C4-2B (cell line): Measurements from ENCODE around the gene COL4A2.
"Not testable (repeated sequence)": the region's sequence is repeated elsewhere in the genome, so short reads cannot be mapped to it uniquely, and the experiment has no call there.

ENCODE experiments used
- H3K27ac ChIP-seq: fragments of 450-650 bp; 2 replicates; pipeline ENCODE4 v1.5.1; 2017
- ZFX ChIP-seq: fragments of 450-650 bp; IDR thresholded peaks from 2 replicates; pipeline ENCODE4 v1.6.1; 2017
- TF ChIP-seq, protein P1 (sequence below): fragments of 450-650 bp; conservative IDR thresholded peaks from 2 replicates; pipeline ENCODE4 v1.5.1; 2017; ENCODE audit warnings: mild to moderate bottlenecking

The COL4A2 gene

DNA sequence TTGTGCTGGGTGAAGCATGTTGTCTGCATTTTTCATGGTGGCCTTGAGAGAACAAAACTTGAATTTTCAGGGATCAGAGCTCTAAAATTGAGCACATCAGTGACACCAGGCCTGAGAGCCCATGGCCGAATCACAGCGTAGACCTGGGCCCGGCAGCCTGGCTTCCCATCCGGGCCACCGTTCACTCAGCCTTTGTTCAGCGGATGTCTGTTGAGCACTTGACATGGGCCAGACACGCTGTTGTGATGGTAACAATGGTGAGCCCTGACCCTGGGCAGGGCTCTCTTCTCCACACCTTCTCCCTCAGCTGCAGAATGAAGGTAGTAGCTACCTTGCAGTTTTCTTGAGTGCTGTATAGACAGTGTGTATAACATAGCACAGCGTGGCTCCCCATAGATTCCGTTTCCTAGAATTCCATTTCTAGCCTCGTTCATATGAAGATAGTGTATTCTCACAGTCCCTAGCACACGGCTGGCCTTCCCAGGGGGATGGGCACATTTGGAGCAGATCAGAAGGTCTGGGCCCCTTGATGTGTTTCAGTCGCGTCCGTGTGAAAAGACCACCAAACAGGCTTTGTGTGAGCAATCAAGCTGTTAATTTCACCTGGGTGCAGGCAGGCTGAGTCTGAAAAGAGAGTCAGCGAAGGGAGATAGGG is 179.1 kb downstream of the COL4A2 start:
- no peak overlapping the region for H3K27ac ChIP-seq
- no peak for TF ChIP-seq ZFX
- TF ChIP-seq, protein P1, sequence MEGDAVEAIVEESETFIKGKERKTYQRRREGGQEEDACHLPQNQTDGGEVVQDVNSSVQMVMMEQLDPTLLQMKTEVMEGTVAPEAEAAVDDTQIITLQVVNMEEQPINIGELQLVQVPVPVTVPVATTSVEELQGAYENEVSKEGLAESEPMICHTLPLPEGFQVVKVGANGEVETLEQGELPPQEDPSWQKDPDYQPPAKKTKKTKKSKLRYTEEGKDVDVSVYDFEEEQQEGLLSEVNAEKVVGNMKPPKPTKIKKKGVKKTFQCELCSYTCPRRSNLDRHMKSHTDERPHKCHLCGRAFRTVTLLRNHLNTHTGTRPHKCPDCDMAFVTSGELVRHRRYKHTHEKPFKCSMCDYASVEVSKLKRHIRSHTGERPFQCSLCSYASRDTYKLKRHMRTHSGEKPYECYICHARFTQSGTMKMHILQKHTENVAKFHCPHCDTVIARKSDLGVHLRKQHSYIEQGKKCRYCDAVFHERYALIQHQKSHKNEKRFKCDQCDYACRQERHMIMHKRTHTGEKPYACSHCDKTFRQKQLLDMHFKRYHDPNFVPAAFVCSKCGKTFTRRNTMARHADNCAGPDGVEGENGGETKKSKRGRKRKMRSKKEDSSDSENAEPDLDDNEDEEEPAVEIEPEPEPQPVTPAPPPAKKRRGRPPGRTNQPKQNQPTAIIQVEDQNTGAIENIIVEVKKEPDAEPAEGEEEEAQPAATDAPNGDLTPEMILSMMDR, result no peak

DNA sequence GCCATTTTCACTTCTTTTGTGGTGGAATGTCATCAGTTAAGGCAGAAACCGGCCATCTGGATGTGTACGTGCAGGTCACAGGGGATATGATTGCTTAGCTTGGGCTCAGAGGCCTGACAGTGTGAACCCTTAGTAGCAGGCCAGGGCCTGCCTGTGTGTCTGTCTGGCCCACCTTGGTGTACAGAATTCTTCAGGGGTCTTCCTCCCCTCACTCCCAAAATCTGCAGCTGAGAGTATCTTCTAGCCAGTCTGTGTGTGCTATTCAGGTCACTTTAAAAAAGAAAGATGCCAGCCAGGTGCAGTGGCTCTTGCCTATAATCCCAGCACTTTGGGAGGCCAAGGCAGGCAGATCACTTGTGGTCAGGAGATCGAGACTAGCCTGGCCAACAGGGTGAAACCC is 179.8 kb downstream of the COL4A2 start:
- not testable (repeated sequence) for H3K27ac ChIP-seq

DNA sequence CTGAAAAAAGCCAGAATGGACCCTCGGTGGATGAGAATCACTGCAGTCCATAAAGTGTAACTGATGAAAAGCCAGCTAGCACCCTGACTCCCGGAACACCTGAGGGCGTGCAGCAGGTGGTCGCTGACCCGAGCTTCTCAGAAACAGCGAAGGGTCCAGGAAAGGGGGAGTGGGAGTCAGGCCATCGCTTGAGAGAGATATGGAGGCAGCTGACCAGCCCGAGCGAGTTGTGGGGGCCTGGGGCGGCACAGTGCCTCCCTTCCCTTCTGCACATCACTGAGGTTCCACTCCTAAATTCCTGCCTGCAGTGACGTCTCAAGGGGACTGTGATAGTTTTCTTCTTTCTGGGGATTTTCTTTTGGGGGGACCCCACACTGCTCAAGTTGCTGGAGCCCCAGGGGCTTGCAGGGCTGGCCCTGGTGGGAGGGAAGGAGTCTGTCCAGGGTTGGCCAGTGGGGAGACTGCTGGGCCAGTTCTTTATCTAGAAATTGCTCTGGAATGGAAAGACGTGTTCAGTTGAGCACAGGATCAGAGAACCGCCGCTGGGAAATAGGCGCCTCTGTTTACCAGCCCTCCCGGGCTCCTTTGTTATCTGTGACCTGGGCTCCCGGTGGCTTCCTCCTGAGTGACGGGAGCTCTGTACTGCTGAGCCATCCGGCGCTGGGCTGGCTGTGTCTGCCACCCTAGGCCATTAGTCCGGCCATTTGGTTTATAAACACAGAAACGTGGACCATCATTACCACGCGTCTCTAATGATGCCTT is 183.1 kb downstream of the COL4A2 start:
- no peak overlapping the region for H3K27ac ChIP-seq
- no peak for TF ChIP-seq ZFX
- TF ChIP-seq, protein P1, result no peak

DNA sequence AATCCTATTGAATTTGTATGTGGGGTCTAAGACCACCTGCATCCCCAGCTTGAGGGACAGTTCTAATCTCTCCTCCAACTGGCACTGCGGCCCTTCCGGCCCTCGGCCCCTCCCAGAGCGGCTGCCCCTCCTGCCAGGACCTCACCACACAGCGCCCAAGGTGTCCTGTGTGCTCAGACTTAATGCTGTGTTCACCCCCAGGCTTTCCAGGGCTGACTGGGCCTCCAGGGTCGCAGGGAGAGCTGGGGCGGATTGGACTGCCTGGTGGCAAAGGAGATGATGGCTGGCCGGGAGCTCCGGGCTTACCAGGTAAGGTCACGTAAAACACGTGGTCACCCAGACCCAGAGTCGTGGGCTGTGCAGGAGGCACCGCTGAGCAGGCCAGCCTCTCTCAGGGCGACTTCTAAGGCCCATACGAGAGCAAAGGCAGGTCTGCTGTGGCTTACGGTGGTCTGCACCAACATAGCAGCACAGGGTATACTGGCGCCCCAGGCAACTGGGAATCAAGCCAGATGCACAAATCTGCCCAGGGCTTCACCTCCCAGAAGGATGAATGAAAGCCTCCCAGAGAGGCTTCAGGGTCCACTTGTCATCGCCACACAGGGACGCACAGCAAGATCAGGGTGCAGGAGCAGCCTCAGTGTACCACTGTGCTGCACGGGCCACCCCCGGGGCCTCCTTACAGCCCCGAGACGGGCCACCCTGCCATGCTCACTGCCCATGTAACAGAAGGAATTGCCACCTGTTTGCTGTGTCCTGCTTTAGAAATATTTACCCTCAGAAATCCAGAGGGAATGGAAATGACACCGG is 185.0 kb downstream of the COL4A2 start:
- no peak overlapping the region for H3K27ac ChIP-seq
- no peak for TF ChIP-seq ZFX
- TF ChIP-seq, protein P1, result no peak

DNA sequence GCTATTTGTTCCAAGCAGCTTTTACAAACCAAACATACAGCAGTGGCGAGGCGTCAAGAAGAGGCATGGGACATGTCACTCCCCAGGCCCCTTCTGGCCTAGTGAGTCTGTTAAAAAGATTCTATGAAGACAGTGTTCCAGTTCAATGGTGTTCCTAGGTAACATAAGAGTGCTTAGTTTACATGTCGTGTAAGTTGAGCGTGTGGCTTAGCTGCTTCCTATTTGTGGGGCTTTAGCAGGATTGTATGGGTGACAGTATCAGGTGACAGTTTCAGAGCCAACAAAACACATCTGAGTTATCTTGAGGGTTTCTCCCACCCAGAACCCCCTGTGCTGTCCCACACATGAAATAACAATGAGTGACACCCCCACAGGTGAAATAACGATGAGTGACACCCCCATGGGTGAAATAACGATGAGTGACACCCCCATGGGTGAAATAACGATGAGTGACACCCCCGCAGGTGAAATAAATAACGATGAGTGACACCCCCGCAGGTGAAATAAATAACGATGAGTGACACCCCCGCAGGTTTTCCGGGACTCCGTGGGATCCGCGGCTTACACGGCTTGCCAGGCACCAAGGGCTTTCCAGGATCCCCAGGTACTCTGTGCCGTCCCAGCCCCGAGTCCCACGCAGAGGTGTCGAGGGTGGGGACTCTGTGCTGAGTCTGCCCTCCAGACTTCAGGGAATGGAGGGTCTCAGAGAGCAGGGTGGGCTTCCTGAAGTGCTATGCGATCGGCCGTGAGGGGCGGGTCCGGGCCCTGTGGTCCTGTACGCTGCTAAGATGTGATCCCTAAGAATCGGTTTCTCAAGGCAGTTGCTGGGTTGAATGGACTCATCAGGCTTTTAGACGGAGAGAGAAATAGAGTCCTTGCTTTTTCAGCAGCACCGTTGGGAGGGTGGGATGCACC is 185.9 kb downstream of the COL4A2 start:
- no peak overlapping the region for H3K27ac ChIP-seq
- no peak for TF ChIP-seq ZFX
- TF ChIP-seq, protein P1, result no peak

DNA sequence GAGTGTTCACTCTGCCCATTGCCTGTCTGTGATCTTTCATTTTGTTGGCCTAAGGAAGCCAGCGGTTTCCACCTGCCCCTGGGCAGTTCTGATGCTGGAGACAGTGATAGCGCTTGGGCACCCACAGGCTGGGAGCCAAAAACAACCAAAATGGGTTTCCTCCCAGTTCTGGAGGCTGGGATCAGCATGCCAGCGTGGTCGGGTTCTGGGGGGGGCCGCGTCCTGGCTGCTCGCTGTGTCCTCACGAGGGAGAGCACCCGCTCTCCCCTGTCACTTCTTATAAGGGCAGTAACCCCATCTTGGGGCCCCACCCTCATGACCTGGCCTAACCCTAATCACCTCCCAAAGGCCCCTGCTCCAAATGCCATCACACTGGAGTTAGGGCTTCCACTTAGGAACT is 186.5 kb downstream of the COL4A2 start:
- TF ChIP-seq, protein P1, result no peak
- TF ChIP-seq ZFX, result no peak
- H3K27ac ChIP-seq, result no peak overlapping the region

DNA sequence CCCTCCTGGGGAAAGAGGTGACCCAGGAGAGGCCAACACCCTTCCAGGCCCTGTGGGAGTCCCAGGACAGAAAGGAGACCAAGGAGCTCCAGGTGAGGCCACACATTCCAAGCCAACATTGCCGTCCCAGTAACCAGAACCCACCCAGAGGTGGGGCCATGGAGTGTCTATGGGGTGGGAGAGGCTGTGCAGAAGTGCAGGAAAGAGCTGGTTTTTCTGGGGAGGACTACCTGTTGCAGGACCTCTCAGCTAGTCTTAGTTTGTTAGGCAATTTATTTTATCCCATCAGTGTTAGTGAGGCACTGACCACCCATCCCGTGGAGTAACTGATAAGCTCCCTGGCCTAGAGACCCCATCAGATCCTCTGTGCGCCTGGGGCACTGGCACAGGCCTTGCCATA is 188.3 kb downstream of the COL4A2 start:
- no peak for TF ChIP-seq ZFX
- TF ChIP-seq, protein P1, result no peak
- H3K27ac ChIP-seq, result no peak overlapping the region
